NOMO-1 (cell line): Measurements from ENCODE around the gene RBM7.

Experiments used
- DNase-seq, 2 experiments: peaks; one replicate each; lab custom pipeline; 2025; ENCODE audit not compliant: unreplicated experiment in 2 of 2; lab: John Stamatoyannopoulos, UW

RBM7 gene

GRCh38 chr11:114400216-114400914 lies at the start of gene RBM7, which contains the start of gene C11orf71:
Gene RBM7 (plus strand): TSS chr11:114400666. CDS start chr11:114400672, 6 bp downstream.
Gene C11orf71 (minus strand): TSS chr11:114400511. CDS start chr11:114400331, 180 bp downstream.
- DNase-seq, result peak; percentile 92 to 93

GRCh38 chr11:114353443-114353842 lies 47.0 kb upstream of the RBM7 start:
- no peak for DNase-seq

GRCh38 chr11:114354076-114354475 lies 46.4 kb upstream of the RBM7 start:
- no peak for DNase-seq

GRCh38 chr11:114358716-114359115 lies 41.8 kb upstream of the RBM7 start:
- DNase-seq, result peak in 1 of 2 experiments; percentile 20

GRCh38 chr11:114359342-114359741 lies 41.1 kb upstream of the RBM7 start:
- DNase-seq, result no peak

GRCh38 chr11:114362326-114362725 lies 38.1 kb upstream of the RBM7 start:
- no peak for DNase-seq

- no peak for DNase-seq
Observed at GRCh38 chr11:114362958-114363357, 37.5 kb upstream of the RBM7 start.

- no peak for DNase-seq
Observed at GRCh38 chr11:114366331-114367243, 33.9 kb upstream of the RBM7 start.

- DNase-seq, result no peak
Observed at GRCh38 chr11:114367244-114367957, 33.1 kb upstream of the RBM7 start.

GRCh38 chr11:114368918-114369680 lies 31.4 kb upstream of the RBM7 start:
- DNase-seq, result no peak

- no peak for DNase-seq
Observed at GRCh38 chr11:114375052-114375451, 25.4 kb upstream of the RBM7 start.

GRCh38 chr11:114377612-114378267 lies 22.7 kb upstream of the RBM7 start:
- DNase-seq, result no peak

- DNase-seq, result no peak
Observed at GRCh38 chr11:114379394-114380069, 20.9 kb upstream of the RBM7 start.

- DNase-seq, result no peak
Observed at GRCh38 chr11:114382509-114382908, 18.0 kb upstream of the RBM7 start.

- DNase-seq, result no peak
Observed at GRCh38 chr11:114384487-114384886, 16.0 kb upstream of the RBM7 start.

- no peak for DNase-seq
Observed at GRCh38 chr11:114386131-114386530, 14.3 kb upstream of the RBM7 start.

- no peak for DNase-seq
Observed at GRCh38 chr11:114386545-114386944, 13.9 kb upstream of the RBM7 start.

GRCh38 chr11:114392735-114393667 lies 7.5 kb upstream of the RBM7 start:
- no peak for DNase-seq
